Measurements from ENCODE around the gene CDKN1A.

CDKN1A gene

DNA sequence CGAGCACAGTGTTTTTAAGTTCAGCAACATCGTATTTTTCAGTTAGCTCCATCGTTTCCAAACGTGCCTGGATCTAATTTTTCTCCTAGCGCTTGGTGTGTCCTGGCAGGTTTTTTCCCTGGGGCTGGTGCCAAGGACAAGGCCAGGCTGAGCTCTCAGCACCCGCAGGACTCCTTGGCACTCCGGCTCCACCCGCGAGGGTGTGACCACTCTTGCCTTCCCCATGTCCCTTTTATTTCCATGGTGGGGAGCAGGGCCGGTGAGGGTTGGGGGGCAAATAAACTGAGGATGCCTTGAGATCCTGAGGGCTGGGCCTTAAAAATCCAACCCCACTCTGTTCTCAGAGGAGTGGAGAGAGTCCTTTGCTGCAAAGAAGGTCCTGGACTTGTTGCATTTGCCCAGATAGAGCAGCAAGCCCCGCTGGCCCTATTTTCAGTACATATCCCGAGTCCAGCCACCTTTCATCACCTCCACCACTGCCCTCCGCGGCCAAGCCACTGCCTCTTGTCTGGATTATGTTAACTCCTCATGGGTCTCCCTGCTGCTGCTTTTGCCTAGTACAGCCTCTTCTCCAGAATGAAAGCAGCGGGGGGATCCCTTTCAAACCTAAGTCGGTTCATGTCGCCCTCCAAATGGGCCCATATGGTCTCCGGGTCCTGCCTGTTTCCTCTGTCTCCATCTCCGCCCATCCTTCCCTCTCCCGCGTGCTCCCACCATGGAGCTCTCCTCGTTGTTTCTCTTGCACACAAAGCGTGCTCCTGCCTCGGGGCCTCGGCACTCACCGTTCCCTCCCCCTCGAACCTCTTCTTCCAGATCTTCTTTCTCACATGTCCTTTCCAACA lies 14.6 kb downstream of the CDKN1A start:
- in situ Hi-C loops (cut with MboI; ENCODE audit: low sequenced_read_pairs, unreplicated experiment) = no loop called here
- DNase-seq (ENCODE audit: low spot score) = no peak
- TF ChIP-seq, protein P1, sequence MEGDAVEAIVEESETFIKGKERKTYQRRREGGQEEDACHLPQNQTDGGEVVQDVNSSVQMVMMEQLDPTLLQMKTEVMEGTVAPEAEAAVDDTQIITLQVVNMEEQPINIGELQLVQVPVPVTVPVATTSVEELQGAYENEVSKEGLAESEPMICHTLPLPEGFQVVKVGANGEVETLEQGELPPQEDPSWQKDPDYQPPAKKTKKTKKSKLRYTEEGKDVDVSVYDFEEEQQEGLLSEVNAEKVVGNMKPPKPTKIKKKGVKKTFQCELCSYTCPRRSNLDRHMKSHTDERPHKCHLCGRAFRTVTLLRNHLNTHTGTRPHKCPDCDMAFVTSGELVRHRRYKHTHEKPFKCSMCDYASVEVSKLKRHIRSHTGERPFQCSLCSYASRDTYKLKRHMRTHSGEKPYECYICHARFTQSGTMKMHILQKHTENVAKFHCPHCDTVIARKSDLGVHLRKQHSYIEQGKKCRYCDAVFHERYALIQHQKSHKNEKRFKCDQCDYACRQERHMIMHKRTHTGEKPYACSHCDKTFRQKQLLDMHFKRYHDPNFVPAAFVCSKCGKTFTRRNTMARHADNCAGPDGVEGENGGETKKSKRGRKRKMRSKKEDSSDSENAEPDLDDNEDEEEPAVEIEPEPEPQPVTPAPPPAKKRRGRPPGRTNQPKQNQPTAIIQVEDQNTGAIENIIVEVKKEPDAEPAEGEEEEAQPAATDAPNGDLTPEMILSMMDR (IDR thresholded peaks at IDR 0.05; ENCODE audit: borderline replicate concordance, control extremely low read depth, extremely low read depth, insufficient read depth, missing control alignments) = no peak

- in situ Hi-C loops (cut with MboI; ENCODE audit: low sequenced_read_pairs, unreplicated experiment) = no loop called here
- DNase-seq (ENCODE audit: low spot score) = no peak
- TF ChIP-seq, protein P1 (IDR thresholded peaks at IDR 0.05; ENCODE audit: borderline replicate concordance, control extremely low read depth, extremely low read depth, insufficient read depth, missing control alignments) = no peak
These were observed 16.1 kb downstream of the CDKN1A start for GRCh38 chr6:36694616-36695015.

GRCh38 chr6:36695414-36695813 lies 16.9 kb downstream of the CDKN1A start:
- in situ Hi-C loops (cut with MboI; ENCODE audit: low sequenced_read_pairs, unreplicated experiment) = no loop called here
- DNase-seq (ENCODE audit: low spot score) = no peak
- TF ChIP-seq, protein P1 (IDR thresholded peaks at IDR 0.05; ENCODE audit: borderline replicate concordance, control extremely low read depth, extremely low read depth, insufficient read depth, missing control alignments) = no peak

DNA sequence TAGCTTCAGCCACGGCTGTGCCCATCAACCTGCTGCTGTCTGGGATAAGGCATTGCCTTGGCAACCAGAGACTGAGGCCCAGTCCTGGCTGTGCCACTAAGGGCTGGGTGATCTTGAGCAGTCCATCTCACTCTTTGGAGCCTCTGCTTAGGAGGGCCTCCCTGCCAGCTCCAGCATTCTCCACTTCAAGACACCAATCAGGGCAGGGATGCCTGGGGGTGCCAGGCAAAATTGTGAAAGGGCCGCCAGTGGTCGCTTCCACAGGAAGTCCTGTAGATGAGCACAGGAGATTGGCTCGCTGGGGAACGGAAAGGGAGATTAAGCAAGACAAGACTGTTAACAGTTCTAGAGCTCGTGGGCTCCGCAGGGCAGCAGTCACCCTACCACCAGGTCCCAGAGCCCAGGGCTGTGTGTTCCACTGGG lies 19.0 kb downstream of the CDKN1A start, which contains the start of gene RAB44:
TSS of gene RAB44 (plus strand) at position 346 of the 423 bp plus-strand sequence. CDS start 6,410 bp downstream, outside the sequence.
- TF ChIP-seq, protein P1 (IDR thresholded peaks at IDR 0.05; ENCODE audit: borderline replicate concordance, control extremely low read depth, extremely low read depth, insufficient read depth, missing control alignments) = no peak
- in situ Hi-C loops (cut with MboI; ENCODE audit: low sequenced_read_pairs, unreplicated experiment) = no loop called here

DNA sequence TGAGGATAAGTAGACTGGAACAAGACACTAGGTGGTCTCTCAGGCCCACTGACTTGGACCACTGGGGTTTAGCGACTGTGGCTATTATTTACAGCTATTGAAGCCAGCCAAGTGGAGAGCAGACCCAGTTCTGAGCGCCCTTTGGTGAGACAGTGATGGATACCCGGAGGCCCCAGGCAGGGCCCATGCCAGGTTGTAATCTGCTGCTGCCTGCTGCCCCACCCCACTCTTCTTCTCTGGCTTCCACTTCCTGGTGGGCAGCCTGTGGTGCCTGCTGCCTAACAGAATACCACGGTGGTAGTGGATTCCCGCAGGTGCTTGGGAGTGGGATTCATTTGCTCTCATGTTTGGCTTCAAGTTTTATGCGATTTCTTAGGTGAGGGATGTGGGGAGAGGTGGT lies 19.7 kb downstream of the CDKN1A start:
- in situ Hi-C loops (cut with MboI; ENCODE audit: low sequenced_read_pairs, unreplicated experiment) = no loop called here
- TF ChIP-seq, protein P1 (IDR thresholded peaks at IDR 0.05; ENCODE audit: borderline replicate concordance, control extremely low read depth, extremely low read depth, insufficient read depth, missing control alignments) = no peak
- DNase-seq (ENCODE audit: low spot score) = no peak

More for the DNA sequence above, 19.0 kb downstream of the CDKN1A start, which contains the start of gene RAB44:
- no peak for DNase-seq (ENCODE audit: low spot score)

GRCh38 chr6:36698871-36699271 lies 20.4 kb downstream of the CDKN1A start:
- TF ChIP-seq, protein P1 (IDR thresholded peaks at IDR 0.05; ENCODE audit: borderline replicate concordance, control extremely low read depth, extremely low read depth, insufficient read depth, missing control alignments) = no peak
- no peak for DNase-seq (ENCODE audit: low spot score)
- in situ Hi-C loops (cut with MboI; ENCODE audit: low sequenced_read_pairs, unreplicated experiment) = no loop called here

Data from GM13976 (cell line).